SK-N-SH treated with all-trans-retinoic acid at 6 μM for 48 hours (cell line): ENCODE results near the gene FAM114A1.

Experiments
- ARNTL ChIP-seq: fragments of 450-650 bp; formaldehyde crosslinking; IDR thresholded peaks from 2 replicates; pipeline ENCODE4 v1.5.0; 2020; ENCODE audit warnings: low read depth, mild to moderate bottlenecking, moderate library complexity, borderline replicate concordance
- ESRRG ChIP-seq: fragments of 250-450 bp; sonication (Bioruptor Pico); IDR thresholded peaks from 2 replicates; pipeline ENCODE4 v1.6.1; 2021; ENCODE audit warnings: mild to moderate bottlenecking
- OSR1 ChIP-seq: fragments of 250-450 bp; sonication (Bioruptor Pico); IDR thresholded peaks from 2 replicates; pipeline ENCODE4 v1.8.0; 2022; ENCODE audit warnings: moderate library complexity, mild to moderate bottlenecking, inconsistent platforms
- PPARA ChIP-seq: fragments of 250-450 bp; sonication (Bioruptor Pico); IDR thresholded peaks from 2 replicates; pipeline ENCODE4 v1.5.0; 2020; ENCODE audit warnings: mild to moderate bottlenecking, borderline replicate concordance
- TOX ChIP-seq: fragments of 250-450 bp; sonication (Bioruptor Pico); IDR thresholded peaks from 2 replicates; pipeline ENCODE4 v1.8.0; 2021; ENCODE audit warnings: mild to moderate bottlenecking, moderate library complexity, borderline replicate concordance
- ZC3H10 ChIP-seq: fragments of 250-450 bp; sonication (Bioruptor Pico); IDR thresholded peaks from 2 replicates; pipeline ENCODE4 v1.5.1; 2021; ENCODE audit warnings: mild to moderate bottlenecking, moderate library complexity
- ZNF565 ChIP-seq: fragments of 450-650 bp; formaldehyde crosslinking; conservative IDR thresholded peaks from 2 replicates; pipeline ENCODE4 v1.5.0; 2020; ENCODE audit warnings: low read depth, mild to moderate bottlenecking, moderate library complexity
- ZNF8 ChIP-seq: fragments of 450-650 bp; formaldehyde crosslinking; IDR thresholded peaks from 2 replicates; pipeline ENCODE4 v1.5.0; 2020; ENCODE audit warnings: mild to moderate bottlenecking, moderate library complexity
- TF ChIP-seq, protein P1 (sequence below): fragments of 250-450 bp; sonication (Bioruptor Pico); IDR thresholded peaks from 2 replicates; pipeline ENCODE4 v1.8.0; 2020; ENCODE audit warnings: mild to moderate bottlenecking, moderate library complexity, borderline replicate concordance
- TF ChIP-seq, protein P2 (sequence below): fragments of 250-450 bp; sonication (Bioruptor Pico); IDR thresholded peaks from 2 replicates; pipeline ENCODE4 v1.5.0; 2020; ENCODE audit warnings: mild to moderate bottlenecking, moderate library complexity
- TF ChIP-seq, protein P3 (sequence below): fragments of 250-450 bp; sonication (Bioruptor Pico); IDR thresholded peaks from 2 replicates; pipeline ENCODE4 v1.8.0; 2021; ENCODE audit warnings: low read depth, mild to moderate bottlenecking, moderate library complexity, borderline replicate concordance

GRCh38 chr4:38914854-38915253 is 47.2 kb downstream of the FAM114A1 start:
- no peak for TF ChIP-seq ZNF8 (CRISPR knock-in tag)
- TF ChIP-seq OSR1 = no peak
- TF ChIP-seq PPARA (CRISPR knock-in tag) = no peak
- no peak for TF ChIP-seq ESRRG (CRISPR knock-in tag)
- TF ChIP-seq, protein P1, sequence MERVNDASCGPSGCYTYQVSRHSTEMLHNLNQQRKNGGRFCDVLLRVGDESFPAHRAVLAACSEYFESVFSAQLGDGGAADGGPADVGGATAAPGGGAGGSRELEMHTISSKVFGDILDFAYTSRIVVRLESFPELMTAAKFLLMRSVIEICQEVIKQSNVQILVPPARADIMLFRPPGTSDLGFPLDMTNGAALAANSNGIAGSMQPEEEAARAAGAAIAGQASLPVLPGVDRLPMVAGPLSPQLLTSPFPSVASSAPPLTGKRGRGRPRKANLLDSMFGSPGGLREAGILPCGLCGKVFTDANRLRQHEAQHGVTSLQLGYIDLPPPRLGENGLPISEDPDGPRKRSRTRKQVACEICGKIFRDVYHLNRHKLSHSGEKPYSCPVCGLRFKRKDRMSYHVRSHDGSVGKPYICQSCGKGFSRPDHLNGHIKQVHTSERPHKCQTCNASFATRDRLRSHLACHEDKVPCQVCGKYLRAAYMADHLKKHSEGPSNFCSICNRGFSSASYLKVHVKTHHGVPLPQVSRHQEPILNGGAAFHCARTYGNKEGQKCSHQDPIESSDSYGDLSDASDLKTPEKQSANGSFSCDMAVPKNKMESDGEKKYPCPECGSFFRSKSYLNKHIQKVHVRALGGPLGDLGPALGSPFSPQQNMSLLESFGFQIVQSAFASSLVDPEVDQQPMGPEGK (CRISPR knock-in tag) = no peak
- no peak for TF ChIP-seq ARNTL (CRISPR knock-in tag)
- TF ChIP-seq ZNF565 (CRISPR knock-in tag) = no peak
- TF ChIP-seq, protein P2, sequence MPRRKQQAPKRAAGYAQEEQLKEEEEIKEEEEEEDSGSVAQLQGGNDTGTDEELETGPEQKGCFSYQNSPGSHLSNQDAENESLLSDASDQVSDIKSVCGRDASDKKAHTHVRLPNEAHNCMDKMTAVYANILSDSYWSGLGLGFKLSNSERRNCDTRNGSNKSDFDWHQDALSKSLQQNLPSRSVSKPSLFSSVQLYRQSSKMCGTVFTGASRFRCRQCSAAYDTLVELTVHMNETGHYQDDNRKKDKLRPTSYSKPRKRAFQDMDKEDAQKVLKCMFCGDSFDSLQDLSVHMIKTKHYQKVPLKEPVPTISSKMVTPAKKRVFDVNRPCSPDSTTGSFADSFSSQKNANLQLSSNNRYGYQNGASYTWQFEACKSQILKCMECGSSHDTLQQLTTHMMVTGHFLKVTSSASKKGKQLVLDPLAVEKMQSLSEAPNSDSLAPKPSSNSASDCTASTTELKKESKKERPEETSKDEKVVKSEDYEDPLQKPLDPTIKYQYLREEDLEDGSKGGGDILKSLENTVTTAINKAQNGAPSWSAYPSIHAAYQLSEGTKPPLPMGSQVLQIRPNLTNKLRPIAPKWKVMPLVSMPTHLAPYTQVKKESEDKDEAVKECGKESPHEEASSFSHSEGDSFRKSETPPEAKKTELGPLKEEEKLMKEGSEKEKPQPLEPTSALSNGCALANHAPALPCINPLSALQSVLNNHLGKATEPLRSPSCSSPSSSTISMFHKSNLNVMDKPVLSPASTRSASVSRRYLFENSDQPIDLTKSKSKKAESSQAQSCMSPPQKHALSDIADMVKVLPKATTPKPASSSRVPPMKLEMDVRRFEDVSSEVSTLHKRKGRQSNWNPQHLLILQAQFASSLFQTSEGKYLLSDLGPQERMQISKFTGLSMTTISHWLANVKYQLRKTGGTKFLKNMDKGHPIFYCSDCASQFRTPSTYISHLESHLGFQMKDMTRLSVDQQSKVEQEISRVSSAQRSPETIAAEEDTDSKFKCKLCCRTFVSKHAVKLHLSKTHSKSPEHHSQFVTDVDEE (CRISPR knock-in tag) = no peak
- TF ChIP-seq TOX = no peak
- TF ChIP-seq, protein P3, sequence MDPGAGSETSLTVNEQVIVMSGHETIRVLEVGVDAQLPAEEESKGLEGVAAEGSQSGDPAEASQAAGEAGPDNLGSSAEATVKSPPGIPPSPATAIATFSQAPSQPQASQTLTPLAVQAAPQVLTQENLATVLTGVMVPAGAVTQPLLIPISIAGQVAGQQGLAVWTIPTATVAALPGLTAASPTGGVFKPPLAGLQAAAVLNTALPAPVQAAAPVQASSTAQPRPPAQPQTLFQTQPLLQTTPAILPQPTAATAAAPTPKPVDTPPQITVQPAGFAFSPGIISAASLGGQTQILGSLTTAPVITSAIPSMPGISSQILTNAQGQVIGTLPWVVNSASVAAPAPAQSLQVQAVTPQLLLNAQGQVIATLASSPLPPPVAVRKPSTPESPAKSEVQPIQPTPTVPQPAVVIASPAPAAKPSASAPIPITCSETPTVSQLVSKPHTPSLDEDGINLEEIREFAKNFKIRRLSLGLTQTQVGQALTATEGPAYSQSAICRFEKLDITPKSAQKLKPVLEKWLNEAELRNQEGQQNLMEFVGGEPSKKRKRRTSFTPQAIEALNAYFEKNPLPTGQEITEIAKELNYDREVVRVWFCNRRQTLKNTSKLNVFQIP (CRISPR knock-in tag) = no peak
- no peak for TF ChIP-seq ZC3H10
